Measurements from ENCODE around the gene PRSS36.

Gene PRSS36

DNA sequence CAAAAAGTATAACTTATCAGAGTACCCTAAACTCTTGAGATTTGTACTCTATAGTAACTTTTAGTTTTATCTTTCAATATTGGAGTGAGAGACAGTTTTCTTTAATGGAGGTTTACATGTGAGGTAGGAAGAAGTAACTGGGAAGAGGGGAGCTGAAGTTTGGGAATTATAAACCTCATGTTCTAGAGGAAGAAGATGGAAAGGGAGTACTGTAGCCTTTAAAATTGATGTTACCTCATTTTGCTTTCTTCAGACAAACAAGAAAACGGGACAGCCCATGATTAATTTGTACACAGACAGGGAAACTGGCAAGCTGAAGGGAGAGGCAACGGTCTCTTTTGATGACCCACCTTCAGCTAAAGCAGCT is 39.5 kb upstream of the PRSS36 start:
- Histone ChIP-seq H3K27ac (ENCODE audit: low read length, poor library complexity, severe bottlenecking) (no peak overlapping the region), H3K4me1 (ENCODE audit: control insufficient read depth, insufficient read depth, low read depth, low read length) (peaks cover 2% of the 10 kb centered on the region), H3K79me1 (replicated peaks; ENCODE audit: low read length, poor library complexity, severe bottlenecking) (peaks cover 13% of the 10 kb centered on the region)

GRCh38 chr16:31188450-31189411 is 38.9 kb upstream of the PRSS36 start:
- no peak overlapping the region for H3K4me3 ChIP-seq (ENCODE audit: insufficient read depth in 1 of 2, low read depth in 1 of 2, low read length in 2 of 2)
- H3K9me3 ChIP-seq (ENCODE audit: control insufficient read depth, low read length): no peaks in the 10 kb centered on the region
- no peak overlapping the region for H3K14ac ChIP-seq (ENCODE audit: low read length in 2 of 2)
- no peak overlapping the region for H2AK5ac ChIP-seq (ENCODE audit: low read length, severe bottlenecking)
- no peak overlapping the region for H4K8ac ChIP-seq (ENCODE audit: low read length)
- H3K4me2 ChIP-seq (ENCODE audit: low read length, poor library complexity, severe bottlenecking): no peak overlapping the region
- 96% methylated on average over 3 of the region's 3 CpGs for WGBS
- H2BK15ac ChIP-seq (ENCODE audit: low read depth, poor library complexity, severe bottlenecking): no peak overlapping the region
- H3K4me1 ChIP-seq (ENCODE audit: control insufficient read depth, insufficient read depth, low read depth, low read length): peaks cover 6% of the 10 kb centered on the region
- no peak overlapping the region for H2BK5ac ChIP-seq (ENCODE audit: low read depth, low read length, poor library complexity, severe bottlenecking)
- no peak for DNase-seq
- no peaks in the 10 kb centered on the region for H3K27me3 ChIP-seq (ENCODE audit: control insufficient read depth in 1 of 2, insufficient read depth in 1 of 2, low read length in 2 of 2)
- H2BK120ac ChIP-seq (ENCODE audit: low read depth, low read length): no peak overlapping the region
- peaks cover 69 to 100% of the 10 kb centered on the region in 2 experiments for H3K36me3 ChIP-seq (ENCODE audit: control insufficient read depth in 1 of 2, insufficient read depth in 2 of 2, low read depth in 1 of 2, low read length in 2 of 2)
- H3K23ac ChIP-seq (ENCODE audit: low read length in 2 of 2): no peak overlapping the region
- H2AFZ ChIP-seq (ENCODE audit: low read depth, low read length): no peak overlapping the region
- peak overlapping the region; percentile 50 for H3K9ac ChIP-seq (ENCODE audit: low read length)
- no peak overlapping the region for H3K27ac ChIP-seq (ENCODE audit: low read length, poor library complexity, severe bottlenecking)
- no peak overlapping the region for H3K4ac ChIP-seq (ENCODE audit: low read depth in 1 of 2, low read length in 2 of 2)
- peaks cover 12% of the 10 kb centered on the region for H3K79me1 ChIP-seq (replicated peaks; ENCODE audit: low read length, poor library complexity, severe bottlenecking)
- no peak overlapping the region for H2BK12ac ChIP-seq (ENCODE audit: low read length in 2 of 2)
- no peak overlapping the region for H3K18ac ChIP-seq (ENCODE audit: low read depth in 1 of 2, low read length in 2 of 2)
- no peak overlapping the region for H4K91ac ChIP-seq (ENCODE audit: low read length)

More for the DNA sequence above, 39.5 kb upstream of the PRSS36 start:
- no peak overlapping the region for H2AFZ ChIP-seq (ENCODE audit: low read depth, low read length)
- no peak overlapping the region for H3K4ac ChIP-seq (ENCODE audit: low read depth in 1 of 2, low read length in 2 of 2)
- H3K4me3 ChIP-seq (ENCODE audit: insufficient read depth in 1 of 2, low read depth in 1 of 2, low read length in 2 of 2): no peak overlapping the region
- WGBS: 91% methylated on average over 2 of the region's 2 CpGs
- no peak overlapping the region for H3K14ac ChIP-seq (ENCODE audit: low read length in 2 of 2)
- H2BK15ac ChIP-seq (ENCODE audit: low read depth, poor library complexity, severe bottlenecking): no peak overlapping the region
- no peak overlapping the region for H2BK120ac ChIP-seq (ENCODE audit: low read depth, low read length)
- H3K9me3 ChIP-seq (ENCODE audit: control insufficient read depth, low read length): no peaks in the 10 kb centered on the region
- no peak overlapping the region for H4K91ac ChIP-seq (ENCODE audit: low read length)
- H3K9ac ChIP-seq (ENCODE audit: low read length): peak overlapping the region; percentile 50
- H2BK5ac ChIP-seq (ENCODE audit: low read depth, low read length, poor library complexity, severe bottlenecking): no peak overlapping the region
- no peaks in the 10 kb centered on the region for H3K27me3 ChIP-seq (ENCODE audit: control insufficient read depth in 1 of 2, insufficient read depth in 1 of 2, low read length in 2 of 2)
- no peak for DNase-seq
- H3K36me3 ChIP-seq (ENCODE audit: control insufficient read depth in 1 of 2, insufficient read depth in 2 of 2, low read depth in 1 of 2, low read length in 2 of 2): peaks cover 69 to 100% of the 10 kb centered on the region in 2 experiments
- no peak overlapping the region for H3K4me2 ChIP-seq (ENCODE audit: low read length, poor library complexity, severe bottlenecking)
- H3K23ac ChIP-seq (ENCODE audit: low read length in 2 of 2): no peak overlapping the region
- no peak overlapping the region for H2BK12ac ChIP-seq (ENCODE audit: low read length in 2 of 2)
- no peak overlapping the region for H3K18ac ChIP-seq (ENCODE audit: low read depth in 1 of 2, low read length in 2 of 2)
- no peak overlapping the region for H4K8ac ChIP-seq (ENCODE audit: low read length)
- H2AK5ac ChIP-seq (ENCODE audit: low read length, severe bottlenecking): no peak overlapping the region

GRCh38 chr16:31187808-31188189 is 37.9 kb upstream of the PRSS36 start:
- Histone ChIP-seq H3K4me1 (ENCODE audit: control insufficient read depth, insufficient read depth, low read depth, low read length) (peaks cover 11% of the 10 kb centered on the region), H4K8ac (ENCODE audit: low read length) (peak overlapping the region; percentile 39), H4K91ac (ENCODE audit: low read length) (no peak overlapping the region), H3K14ac (ENCODE audit: low read length in 2 of 2) (no peak overlapping the region), H3K27me3 (ENCODE audit: control insufficient read depth in 1 of 2, insufficient read depth in 1 of 2, low read length in 2 of 2) (no peaks in the 10 kb centered on the region), H2AFZ (ENCODE audit: low read depth, low read length) (no peak overlapping the region), H3K4me2 (ENCODE audit: low read length, poor library complexity, severe bottlenecking) (no peak overlapping the region), H2BK12ac (ENCODE audit: low read length in 2 of 2) (no peak overlapping the region), H3K79me1 (replicated peaks; ENCODE audit: low read length, poor library complexity, severe bottlenecking) (peaks cover 12% of the 10 kb centered on the region), H3K36me3 (ENCODE audit: control insufficient read depth in 1 of 2, insufficient read depth in 2 of 2, low read depth in 1 of 2, low read length in 2 of 2) (peaks cover 67 to 100% of the 10 kb centered on the region in 2 experiments), H3K27ac (ENCODE audit: low read length, poor library complexity, severe bottlenecking) (no peak overlapping the region), H3K18ac (ENCODE audit: low read depth in 1 of 2, low read length in 2 of 2) (no peak overlapping the region), H3K9me3 (ENCODE audit: control insufficient read depth, low read length) (no peaks in the 10 kb centered on the region), H2AK5ac (ENCODE audit: low read length, severe bottlenecking) (no peak overlapping the region), H2BK5ac (ENCODE audit: low read depth, low read length, poor library complexity, severe bottlenecking) (no peak overlapping the region), H3K4me3 (ENCODE audit: insufficient read depth in 1 of 2, low read depth in 1 of 2, low read length in 2 of 2) (no peak overlapping the region), H2BK120ac (ENCODE audit: low read depth, low read length) (no peak overlapping the region), H3K9ac (ENCODE audit: low read length) (peak overlapping the region; percentile 50), H3K4ac (ENCODE audit: low read depth in 1 of 2, low read length in 2 of 2) (no peak overlapping the region), H3K23ac (ENCODE audit: low read length in 2 of 2) (no peak overlapping the region), H2BK15ac (ENCODE audit: low read depth, poor library complexity, severe bottlenecking) (no peak overlapping the region)
- DNase-seq: no peak
- WGBS: 95% methylated on average over 8 of the region's 8 CpGs

GRCh38 chr16:31186930-31187807 is 37.3 kb upstream of the PRSS36 start:
- no peak overlapping the region for H4K91ac ChIP-seq (ENCODE audit: low read length)
- no peak overlapping the region for H3K14ac ChIP-seq (ENCODE audit: low read length in 2 of 2)
- DNase-seq: no peak
- H3K4me1 ChIP-seq (ENCODE audit: control insufficient read depth, insufficient read depth, low read depth, low read length): peaks cover 16% of the 10 kb centered on the region
- H4K8ac ChIP-seq (ENCODE audit: low read length): no peak overlapping the region
- H2BK5ac ChIP-seq (ENCODE audit: low read depth, low read length, poor library complexity, severe bottlenecking): no peak overlapping the region
- no peaks in the 10 kb centered on the region for H3K9me3 ChIP-seq (ENCODE audit: control insufficient read depth, low read length)
- H3K4ac ChIP-seq (ENCODE audit: low read depth in 1 of 2, low read length in 2 of 2): no peak overlapping the region
- H3K27me3 ChIP-seq (ENCODE audit: control insufficient read depth in 1 of 2, insufficient read depth in 1 of 2, low read length in 2 of 2): no peaks in the 10 kb centered on the region
- no peak overlapping the region for H2BK15ac ChIP-seq (ENCODE audit: low read depth, poor library complexity, severe bottlenecking)
- H3K4me2 ChIP-seq (ENCODE audit: low read length, poor library complexity, severe bottlenecking): no peak overlapping the region
- H3K27ac ChIP-seq (ENCODE audit: low read length, poor library complexity, severe bottlenecking): no peak overlapping the region
- no peak overlapping the region for H2BK12ac ChIP-seq (ENCODE audit: low read length in 2 of 2)
- no peak overlapping the region for H2AK5ac ChIP-seq (ENCODE audit: low read length, severe bottlenecking)
- peaks cover 67 to 97% of the 10 kb centered on the region in 2 experiments for H3K36me3 ChIP-seq (ENCODE audit: control insufficient read depth in 1 of 2, insufficient read depth in 2 of 2, low read depth in 1 of 2, low read length in 2 of 2)
- H3K4me3 ChIP-seq (ENCODE audit: insufficient read depth in 1 of 2, low read depth in 1 of 2, low read length in 2 of 2): no peak overlapping the region
- no peak overlapping the region for H2AFZ ChIP-seq (ENCODE audit: low read depth, low read length)
- no peak overlapping the region for H3K23ac ChIP-seq (ENCODE audit: low read length in 2 of 2)
- WGBS: 95% methylated on average over 10 of the region's 10 CpGs
- peaks cover 9% of the 10 kb centered on the region for H3K79me1 ChIP-seq (replicated peaks; ENCODE audit: low read length, poor library complexity, severe bottlenecking)
- no peak overlapping the region for H3K18ac ChIP-seq (ENCODE audit: low read depth in 1 of 2, low read length in 2 of 2)
- peak overlapping the region; percentile 50 for H3K9ac ChIP-seq (ENCODE audit: low read length)
- H2BK120ac ChIP-seq (ENCODE audit: low read depth, low read length): no peak overlapping the region
